SK-N-SH treated with all-trans-retinoic acid at 6 μM for 48 hours (cell line): ENCODE data around the gene GRIK1.

Experiments used
- ATAC-seq: fragments of 200-7000 bp; cut with Tn5 transposase; 3 replicates; pipeline ENCODE4 v1.9.1; 2020; ENCODE audit warnings: mild to moderate bottlenecking, moderate library complexity
- ARNTL ChIP-seq: fragments of 450-650 bp; formaldehyde crosslinking; IDR thresholded peaks from 2 replicates; pipeline ENCODE4 v1.5.0; 2020; ENCODE audit warnings: low read depth, mild to moderate bottlenecking, moderate library complexity, borderline replicate concordance
- BACH2 ChIP-seq: fragments of 250-450 bp; sonication (Bioruptor Pico); IDR thresholded peaks from 2 replicates; pipeline ENCODE4 v1.9.0; 2021; ENCODE audit warnings: mild to moderate bottlenecking, borderline replicate concordance
- CREB5 ChIP-seq: fragments of 250-450 bp; sonication (Bioruptor Pico); IDR thresholded peaks from 2 replicates; pipeline ENCODE4 v1.5.1; 2020; ENCODE audit warnings: low read depth, mild to moderate bottlenecking, moderate library complexity
- CSDC2 ChIP-seq: fragments of 250-450 bp; sonication (Bioruptor Pico); IDR thresholded peaks from 2 replicates; pipeline ENCODE4 v1.5.0; 2020; ENCODE audit warnings: mild to moderate bottlenecking, moderate library complexity
- ESRRG ChIP-seq: fragments of 250-450 bp; sonication (Bioruptor Pico); IDR thresholded peaks from 2 replicates; pipeline ENCODE4 v1.6.1; 2021; ENCODE audit warnings: mild to moderate bottlenecking
- GLIS3 ChIP-seq: fragments of 250-450 bp; sonication (Bioruptor Pico); IDR thresholded peaks from 2 replicates; pipeline ENCODE4 v1.5.0; 2020; ENCODE audit warnings: mild to moderate bottlenecking, moderate library complexity
- ISL1 ChIP-seq: fragments of 250-450 bp; sonication (Bioruptor Pico); IDR thresholded peaks from 2 replicates; pipeline ENCODE4 v2.1.2; 2022; ENCODE audit warnings: mild to moderate bottlenecking, moderate library complexity
- OSR1 ChIP-seq: fragments of 250-450 bp; sonication (Bioruptor Pico); IDR thresholded peaks from 2 replicates; pipeline ENCODE4 v1.8.0; 2022; ENCODE audit warnings: moderate library complexity, mild to moderate bottlenecking, inconsistent platforms
- PATZ1 ChIP-seq: fragments of 250-450 bp; sonication (Bioruptor Pico); IDR thresholded peaks from 2 replicates; pipeline ENCODE4 v1.8.0; 2020; ENCODE audit warnings: mild to moderate bottlenecking, moderate library complexity, borderline replicate concordance
- POU6F1 ChIP-seq: fragments of 250-450 bp; sonication (Bioruptor Pico); IDR thresholded peaks from 2 replicates; pipeline ENCODE4 v1.8.0; 2021; ENCODE audit warnings: low read depth, mild to moderate bottlenecking, moderate library complexity, borderline replicate concordance
- PPARA ChIP-seq: fragments of 250-450 bp; sonication (Bioruptor Pico); IDR thresholded peaks from 2 replicates; pipeline ENCODE4 v1.5.0; 2020; ENCODE audit warnings: mild to moderate bottlenecking, borderline replicate concordance
- RARB ChIP-seq: fragments of 250-450 bp; sonication (Bioruptor Pico); IDR thresholded peaks from 2 replicates; pipeline ENCODE4 v1.8.0; 2021; ENCODE audit warnings: mild to moderate bottlenecking, moderate library complexity
- SNAI2 ChIP-seq: fragments of 250-450 bp; sonication (Bioruptor Pico); IDR thresholded peaks from 2 replicates; pipeline ENCODE4 v1.5.0; 2020; ENCODE audit warnings: mild to moderate bottlenecking, moderate library complexity
- TSHZ2 ChIP-seq: fragments of 250-450 bp; sonication (Bioruptor Pico); IDR thresholded peaks from 2 replicates; pipeline ENCODE4 v1.5.0; 2020; ENCODE audit warnings: mild to moderate bottlenecking, moderate library complexity
- ZC3H10 ChIP-seq: fragments of 250-450 bp; sonication (Bioruptor Pico); IDR thresholded peaks from 2 replicates; pipeline ENCODE4 v1.5.1; 2021; ENCODE audit warnings: mild to moderate bottlenecking, moderate library complexity
- ZFP3 ChIP-seq: fragments of 250-450 bp; sonication (Bioruptor Pico); IDR thresholded peaks from 2 replicates; pipeline ENCODE4 v1.5.0; 2020; ENCODE audit warnings: mild to moderate bottlenecking, moderate library complexity
- ZFP30 ChIP-seq: fragments of 450-650 bp; formaldehyde crosslinking; IDR thresholded peaks from 2 replicates; pipeline ENCODE4 v1.5.0; 2022; ENCODE audit warnings: mild to moderate bottlenecking, moderate library complexity
- ZNF565 ChIP-seq: fragments of 450-650 bp; formaldehyde crosslinking; conservative IDR thresholded peaks from 2 replicates; pipeline ENCODE4 v1.5.0; 2020; ENCODE audit warnings: low read depth, mild to moderate bottlenecking, moderate library complexity
- ZNF70 ChIP-seq: fragments of 450-650 bp; formaldehyde crosslinking; IDR thresholded peaks from 2 replicates; pipeline ENCODE4 v1.5.0; 2020; ENCODE audit warnings: mild to moderate bottlenecking, moderate library complexity
- ZNF8 ChIP-seq: fragments of 450-650 bp; formaldehyde crosslinking; IDR thresholded peaks from 2 replicates; pipeline ENCODE4 v1.5.0; 2020; ENCODE audit warnings: mild to moderate bottlenecking, moderate library complexity

Gene GRIK1

DNA sequence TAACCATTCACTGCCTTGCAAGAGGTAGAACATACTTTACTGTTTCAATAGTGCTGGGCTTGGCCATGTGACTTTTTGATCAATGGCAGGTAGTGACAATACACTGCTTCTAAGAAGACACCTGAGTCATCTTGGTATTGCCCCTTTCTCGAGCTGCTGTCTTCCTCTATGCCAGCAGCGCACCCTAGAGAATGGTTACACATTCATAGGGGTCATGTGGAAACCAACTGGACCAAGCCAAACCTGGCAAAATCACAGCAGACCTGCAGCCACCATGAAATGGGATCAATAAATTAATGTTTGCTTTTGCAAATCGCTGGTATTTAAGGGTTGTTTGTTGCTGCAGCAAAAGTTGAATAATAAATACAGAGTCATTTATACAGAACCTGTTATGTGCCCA is 122.3 kb downstream of the GRIK1 start:
- no peak for TF ChIP-seq ISL1 (CRISPR knock-in tag)
- TF ChIP-seq BACH2 (CRISPR knock-in tag), result no peak
- TF ChIP-seq ZNF70 (CRISPR knock-in tag), result no peak
- TF ChIP-seq CREB5 (CRISPR knock-in tag), result no peak
- no peak for TF ChIP-seq ZFP3 (CRISPR knock-in tag)
- TF ChIP-seq ZNF565 (CRISPR knock-in tag), result no peak
- no peak for TF ChIP-seq RARB
- no peak for TF ChIP-seq TSHZ2 (CRISPR knock-in tag)
- TF ChIP-seq ARNTL (CRISPR knock-in tag), result no peak
- no peak for TF ChIP-seq CSDC2 (CRISPR knock-in tag)
- no peak for TF ChIP-seq POU6F1 (CRISPR knock-in tag)
- no peak for TF ChIP-seq ZNF8 (CRISPR knock-in tag)
- TF ChIP-seq OSR1, result no peak
- TF ChIP-seq SNAI2 (CRISPR knock-in tag), result no peak
- no peak for ATAC-seq

- ATAC-seq, result no peak
- no peak for TF ChIP-seq ZC3H10 (CRISPR knock-in tag)
- TF ChIP-seq PATZ1 (CRISPR knock-in tag), result no peak
- no peak for TF ChIP-seq OSR1
- TF ChIP-seq ESRRG, result no peak
- no peak for TF ChIP-seq TSHZ2 (CRISPR knock-in tag)
- no peak for TF ChIP-seq PPARA (CRISPR knock-in tag)
- TF ChIP-seq SNAI2 (CRISPR knock-in tag), result no peak
- no peak for TF ChIP-seq ZFP30 (CRISPR knock-in tag)
Observed at GRCh38 chr21:29812947-29813346, 126.8 kb downstream of the GRIK1 start.

GRCh38 chr21:29810871-29811270 is 128.9 kb downstream of the GRIK1 start:
- no peak for ATAC-seq
- TF ChIP-seq BACH2 (CRISPR knock-in tag), result no peak
- TF ChIP-seq PPARA (CRISPR knock-in tag), result no peak
- no peak for TF ChIP-seq SNAI2 (CRISPR knock-in tag)
- no peak for TF ChIP-seq CSDC2 (CRISPR knock-in tag)
- no peak for TF ChIP-seq CREB5 (CRISPR knock-in tag)
- no peak for TF ChIP-seq ZNF70 (CRISPR knock-in tag)
- TF ChIP-seq POU6F1 (CRISPR knock-in tag), result no peak
- no peak for TF ChIP-seq ARNTL (CRISPR knock-in tag)
- no peak for TF ChIP-seq ISL1 (CRISPR knock-in tag)
- no peak for TF ChIP-seq ESRRG
- TF ChIP-seq RARB, result no peak
- TF ChIP-seq GLIS3 (CRISPR knock-in tag), result no peak
- no peak for TF ChIP-seq ZFP30 (CRISPR knock-in tag)
- TF ChIP-seq ZFP3 (CRISPR knock-in tag), result no peak
- TF ChIP-seq OSR1, result no peak
- TF ChIP-seq ZNF565 (CRISPR knock-in tag), result no peak
